RCC 7860 (cell line): ENCODE results near the gene DECR2.
"Not testable (repeated sequence)": the region's sequence is repeated elsewhere in the genome, so short reads cannot be mapped to it uniquely, and the experiment has no call there.

Source experiments
- DNase-seq: peaks from one replicate; pipeline ENCODE4 v3.0.0-alpha.2; 2015; ENCODE audit warnings: low spot score
- FAIRE-seq: peaks from 2 replicates; lab custom pipeline; 2012; peaks lifted over from hg19 to GRCh38; lab: Jason Lieb, UNC

DECR2 gene

GRCh38 chr16:378113-378820, 23.4 kb upstream of the DECR2 start:
- FAIRE-seq, DNase-seq: not testable (repeated sequence)

- no peak for DNase-seq
- FAIRE-seq = no peak
Observed at GRCh38 chr16:378821-379182, 22.9 kb upstream of the DECR2 start.

GRCh38 chr16:379183-379960, 22.3 kb upstream of the DECR2 start:
- DNase-seq (no peak), FAIRE-seq (no peak)

GRCh38 chr16:379961-380761, 21.5 kb upstream of the DECR2 start:
- FAIRE-seq (no peak), DNase-seq (no peak)

GRCh38 chr16:380762-381011, 21.0 kb upstream of the DECR2 start:
- no peak for FAIRE-seq
- DNase-seq = no peak

- FAIRE-seq = no peak
- DNase-seq = no peak
Observed at GRCh38 chr16:381012-381788, 20.5 kb upstream of the DECR2 start.

- no peak for DNase-seq
- no peak for FAIRE-seq
Observed at GRCh38 chr16:381789-382717, 19.6 kb upstream of the DECR2 start, which contains the start of gene PGAP6. Gene PGAP6 (minus strand): TSS chr16:381978. CDS start chr16:381821, 157 bp downstream.

- FAIRE-seq = no peak
Observed at GRCh38 chr16:383326-384051, 18.2 kb upstream of the DECR2 start.

GRCh38 chr16:386641-387156, 15.0 kb upstream of the DECR2 start:
- FAIRE-seq (no peak), DNase-seq (no peak)

More at GRCh38 chr16:383326-384051, 18.2 kb upstream of the DECR2 start:
- no peak for DNase-seq

GRCh38 chr16:387761-388666, 13.7 kb upstream of the DECR2 start:
- FAIRE-seq, DNase-seq: not testable (repeated sequence)

- FAIRE-seq = no peak
- peak; percentile 25 for DNase-seq
Observed at GRCh38 chr16:389352-389751, 12.3 kb upstream of the DECR2 start.

GRCh38 chr16:391885-392335, 9.8 kb upstream of the DECR2 start:
- peak; percentile 95 for DNase-seq
- FAIRE-seq = peak; percentile 40

GRCh38 chr16:392450-393030, 9.1 kb upstream of the DECR2 start:
- FAIRE-seq (no peak), DNase-seq (no peak)

- FAIRE-seq = no peak
- no peak for DNase-seq
Observed at GRCh38 chr16:396199-396598, 5.5 kb upstream of the DECR2 start.

GRCh38 chr16:396605-397004, 5.1 kb upstream of the DECR2 start:
- DNase-seq (no peak), FAIRE-seq (no peak)

GRCh38 chr16:397135-397661, 4.5 kb upstream of the DECR2 start, which contains the start of gene NME4:
Gene NME4 (plus strand): TSS chr16:397199. CDS start chr16:397223, 24 bp downstream.
- DNase-seq (no peak), FAIRE-seq (no peak)

GRCh38 chr16:397736-398332, 3.9 kb upstream of the DECR2 start:
- no peak for DNase-seq

More at GRCh38 chr16:397736-398332, 3.9 kb upstream of the DECR2 start:
- no peak for FAIRE-seq
